ENCODE data around the gene SORCS2. TPM values are rescaled to one million over a fixed set of nuclear protein-coding genes. Genes with fewer than 3 reads are reported as not detected.

SORCS2 gene
- total RNA-seq, 1 donor from 2014 or later = 7.2 TPM

DNA sequence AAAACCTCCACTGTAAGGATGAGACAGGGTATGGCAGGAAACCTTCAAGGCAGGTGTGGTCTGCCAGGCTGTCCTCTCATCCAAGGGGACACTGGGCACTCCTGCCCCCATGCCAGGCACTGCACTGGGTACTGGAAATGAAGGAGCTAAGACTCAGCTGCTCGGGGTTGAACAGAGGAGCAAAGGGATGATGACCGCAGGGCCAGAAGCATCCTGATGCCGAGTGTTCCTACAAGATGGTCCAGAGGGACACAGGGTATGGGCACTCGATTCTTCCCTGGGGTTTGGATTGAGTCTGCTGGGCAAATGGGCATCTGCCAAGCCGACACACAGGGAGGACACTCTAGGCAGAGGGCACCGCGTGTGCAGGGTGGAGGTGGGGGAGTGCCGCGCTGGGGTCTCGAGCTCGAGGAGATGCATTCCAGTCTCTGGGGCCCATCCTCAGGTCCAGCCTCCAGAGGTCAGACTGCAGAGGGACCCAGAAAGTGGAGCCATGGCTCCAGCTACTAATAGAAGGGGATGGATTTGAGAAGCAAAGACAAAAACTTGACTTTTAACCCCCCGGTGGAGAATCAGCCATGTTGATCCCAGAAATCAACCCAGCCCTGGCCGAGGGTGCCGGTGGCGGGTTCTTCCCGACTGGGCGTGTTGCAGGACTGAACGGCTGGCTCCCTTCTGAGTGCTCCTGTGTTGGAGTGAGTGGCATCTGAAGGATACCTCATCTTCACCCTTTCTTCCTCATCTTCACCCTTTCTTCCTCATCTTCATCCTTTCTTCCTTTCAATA is 500.3 kb downstream of the SORCS2 start:
- intact Hi-C loops (cut with DNase I) = no loop called here
- TF ChIP-seq, protein P1, sequence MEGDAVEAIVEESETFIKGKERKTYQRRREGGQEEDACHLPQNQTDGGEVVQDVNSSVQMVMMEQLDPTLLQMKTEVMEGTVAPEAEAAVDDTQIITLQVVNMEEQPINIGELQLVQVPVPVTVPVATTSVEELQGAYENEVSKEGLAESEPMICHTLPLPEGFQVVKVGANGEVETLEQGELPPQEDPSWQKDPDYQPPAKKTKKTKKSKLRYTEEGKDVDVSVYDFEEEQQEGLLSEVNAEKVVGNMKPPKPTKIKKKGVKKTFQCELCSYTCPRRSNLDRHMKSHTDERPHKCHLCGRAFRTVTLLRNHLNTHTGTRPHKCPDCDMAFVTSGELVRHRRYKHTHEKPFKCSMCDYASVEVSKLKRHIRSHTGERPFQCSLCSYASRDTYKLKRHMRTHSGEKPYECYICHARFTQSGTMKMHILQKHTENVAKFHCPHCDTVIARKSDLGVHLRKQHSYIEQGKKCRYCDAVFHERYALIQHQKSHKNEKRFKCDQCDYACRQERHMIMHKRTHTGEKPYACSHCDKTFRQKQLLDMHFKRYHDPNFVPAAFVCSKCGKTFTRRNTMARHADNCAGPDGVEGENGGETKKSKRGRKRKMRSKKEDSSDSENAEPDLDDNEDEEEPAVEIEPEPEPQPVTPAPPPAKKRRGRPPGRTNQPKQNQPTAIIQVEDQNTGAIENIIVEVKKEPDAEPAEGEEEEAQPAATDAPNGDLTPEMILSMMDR (IDR thresholded peaks at IDR 0.05) = no peak
- ATAC-seq (no peak), DNase-seq (no peak)
- H3K9me3 ChIP-seq = no peaks in the 10 kb centered on the region
- H3K4me1 ChIP-seq = no peaks in the 10 kb centered on the region
- H3K4me3 ChIP-seq = no peak overlapping the region
- no peak overlapping the region for H3K27ac ChIP-seq
- H3K27me3 ChIP-seq = no peaks in the 10 kb centered on the region
- no peaks in the 10 kb centered on the region for H3K36me3 ChIP-seq

DNA sequence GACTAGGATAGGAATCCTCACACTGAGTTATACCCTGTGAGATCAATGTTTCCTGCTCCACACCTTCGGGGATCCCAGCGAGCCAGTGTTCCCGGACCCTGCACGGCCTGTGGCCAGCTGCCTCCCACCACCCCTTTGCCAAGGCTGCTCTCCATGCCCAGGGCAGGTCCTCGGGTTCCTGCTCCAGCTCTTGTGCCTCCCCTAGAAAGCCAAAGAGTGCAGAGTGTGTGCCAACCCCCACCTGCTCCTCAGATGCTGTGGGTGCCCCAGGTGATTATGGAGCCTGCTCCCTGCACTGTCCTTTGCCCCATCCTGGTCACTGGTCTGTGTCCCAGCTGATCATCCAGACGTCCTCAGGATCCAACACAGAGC is 500.9 kb downstream of the SORCS2 start:
- ATAC-seq (no peak), DNase-seq (no peak)
- TF ChIP-seq, protein P1 (IDR thresholded peaks at IDR 0.05) = no peak
- intact Hi-C loops (cut with DNase I) = no loop called here
- Histone ChIP-seq H3K36me3 (no peaks in the 10 kb centered on the region), H3K4me1 (no peaks in the 10 kb centered on the region), H3K4me3 (no peak overlapping the region), H3K27me3 (no peaks in the 10 kb centered on the region), H3K27ac (no peak overlapping the region), H3K9me3 (no peaks in the 10 kb centered on the region)

DNA sequence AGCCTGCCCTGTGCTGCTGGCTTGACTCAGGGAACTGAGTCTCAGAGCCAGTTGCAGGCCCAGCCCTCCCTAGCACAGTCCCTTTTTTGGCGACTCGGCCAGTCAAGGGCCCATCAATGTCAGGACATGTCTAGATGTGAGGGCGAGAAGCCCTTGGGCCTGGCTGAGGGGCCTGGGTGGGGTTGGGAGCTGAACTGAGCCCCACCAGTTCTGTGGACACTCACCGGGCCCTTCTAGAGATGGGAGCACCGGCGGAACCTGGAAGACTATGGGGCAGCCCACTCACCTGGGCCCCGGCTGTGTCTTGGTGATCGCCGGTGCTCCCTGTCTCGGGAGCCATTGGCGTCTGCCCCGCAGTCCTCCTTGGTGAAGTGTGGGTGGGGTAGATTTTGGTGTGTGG is 501.4 kb downstream of the SORCS2 start:
- Histone ChIP-seq H3K27me3 (no peaks in the 10 kb centered on the region), H3K27ac (no peak overlapping the region), H3K4me3 (no peak overlapping the region), H3K36me3 (no peaks in the 10 kb centered on the region), H3K4me1 (no peaks in the 10 kb centered on the region), H3K9me3 (no peaks in the 10 kb centered on the region)
- TF ChIP-seq, protein P1 (IDR thresholded peaks at IDR 0.05) = no peak
- DNase-seq (no peak), ATAC-seq (no peak)
- intact Hi-C loops (cut with DNase I) = no loop called here

DNA sequence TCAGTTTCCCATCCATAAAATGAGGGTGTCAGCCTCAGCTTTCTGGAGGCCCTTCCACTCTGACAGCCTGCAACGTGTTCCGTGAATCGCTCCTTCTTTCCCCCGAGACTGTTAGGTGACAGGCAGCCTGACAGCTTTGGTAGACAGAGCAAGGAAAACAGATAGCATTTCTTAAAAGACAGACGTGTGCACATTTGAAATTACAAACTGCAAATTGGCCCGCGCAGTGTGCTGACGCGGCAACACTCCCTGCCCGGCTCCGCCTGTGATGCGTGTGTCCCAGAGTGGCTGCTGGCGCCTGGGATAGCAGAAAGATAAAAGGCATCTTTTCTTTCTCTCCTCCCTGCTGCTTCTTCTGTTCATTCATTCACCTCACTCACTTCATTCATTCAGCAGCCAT is 502.0 kb downstream of the SORCS2 start:
- H3K4me1 ChIP-seq = no peaks in the 10 kb centered on the region
- H3K27me3 ChIP-seq = no peaks in the 10 kb centered on the region
- DNase-seq (no peak), ATAC-seq (no peak)
- TF ChIP-seq, protein P1 (IDR thresholded peaks at IDR 0.05) = no peak
- no peak overlapping the region for H3K4me3 ChIP-seq
- H3K36me3 ChIP-seq = no peaks in the 10 kb centered on the region
- H3K9me3 ChIP-seq = no peaks in the 10 kb centered on the region
- no peak overlapping the region for H3K27ac ChIP-seq
- intact Hi-C loops (cut with DNase I) = no loop called here

DNA sequence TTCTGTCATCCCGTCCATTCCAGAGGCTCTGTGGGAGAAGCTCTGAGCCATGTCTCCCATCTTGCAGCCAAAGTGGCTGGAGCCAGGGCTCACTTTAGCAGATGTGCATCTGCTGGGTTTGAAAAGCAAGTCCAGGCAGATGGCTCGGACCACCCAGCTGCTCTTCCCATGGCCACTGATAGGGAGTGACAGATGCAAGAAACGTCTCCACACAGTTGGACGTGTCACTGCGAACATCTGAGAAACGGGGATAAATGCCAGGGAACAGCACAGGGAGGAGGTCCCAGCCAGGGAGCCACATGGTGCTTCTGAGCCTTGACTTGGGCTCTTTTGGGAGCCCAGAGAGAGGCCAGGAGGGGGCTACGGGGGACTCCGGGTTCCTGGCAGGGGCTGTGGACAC is 505.0 kb downstream of the SORCS2 start:
- H3K9me3 ChIP-seq = no peaks in the 10 kb centered on the region
- no peaks in the 10 kb centered on the region for H3K4me1 ChIP-seq
- TF ChIP-seq, protein P1 (IDR thresholded peaks at IDR 0.05) = no peak
- ATAC-seq (no peak), DNase-seq (no peak)
- H3K27ac ChIP-seq = no peak overlapping the region
- no peaks in the 10 kb centered on the region for H3K27me3 ChIP-seq
- H3K36me3 ChIP-seq = no peaks in the 10 kb centered on the region
- no peak overlapping the region for H3K4me3 ChIP-seq
- intact Hi-C loops (cut with DNase I) = no loop called here

DNA sequence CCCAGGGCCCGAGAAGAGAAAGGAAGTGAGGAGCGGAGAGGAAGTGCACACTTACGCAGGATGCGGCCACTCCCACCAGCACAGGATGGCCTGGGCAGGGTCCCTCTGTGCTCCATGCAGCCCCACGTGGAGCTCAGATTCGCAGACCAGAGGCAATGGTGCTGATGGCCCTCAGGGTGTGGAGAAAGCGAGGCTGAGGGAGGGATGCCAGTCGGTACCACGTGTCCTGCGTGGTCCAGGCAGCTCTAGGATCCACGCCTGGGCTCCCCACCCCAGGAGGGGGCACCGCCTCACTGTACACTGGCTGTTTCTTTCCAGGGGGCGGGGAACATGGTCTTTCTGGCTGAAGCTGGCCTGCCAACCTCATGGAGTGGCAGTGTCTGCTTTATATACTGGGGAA is 505.5 kb downstream of the SORCS2 start:
- Histone ChIP-seq H3K27ac (no peak overlapping the region), H3K9me3 (no peaks in the 10 kb centered on the region), H3K36me3 (no peaks in the 10 kb centered on the region), H3K4me3 (no peak overlapping the region), H3K4me1 (no peaks in the 10 kb centered on the region), H3K27me3 (no peaks in the 10 kb centered on the region)
- intact Hi-C loops (cut with DNase I) = no loop called here
- DNase-seq (no peak), ATAC-seq (no peak)
- TF ChIP-seq, protein P1 (IDR thresholded peaks at IDR 0.05) = no peak
